ENCODE measurements around the gene SCD5.

- TF ChIP-seq POLR2A (IDR thresholded peaks at IDR 0.05) (no peak), CTCF (IDR thresholded peaks at IDR 0.05) (no peak)
These were observed 197.2 kb downstream of the SCD5 start for GRCh38 chr4:82601242-82602015.

Measured in tibial nerve (tissue), 3 donors.